CD4-positive, alpha-beta T cell treated with Interleukin-2 at 100 ng/mL for 4 hours (primary cell): Measurements from ENCODE around the gene FAM9A.
"Not testable (repeated sequence)": the region's sequence is repeated elsewhere in the genome, so short reads cannot be mapped to it uniquely, and the experiment has no call there.

ENCODE experiments used
- DNase-seq: peaks from one replicate; pipeline ENCODE4 v3.0.0-alpha.2; 2020; ENCODE audit warnings: low spot score

Gene FAM9A

GRCh38 chrX:8803326-8803725 lies 2.1 kb upstream of the FAM9A start:
- DNase-seq, result no peak

- not testable (repeated sequence) for DNase-seq
Measured at GRCh38 chrX:8800351-8800750, 832 bp downstream of the FAM9A start.

DNA sequence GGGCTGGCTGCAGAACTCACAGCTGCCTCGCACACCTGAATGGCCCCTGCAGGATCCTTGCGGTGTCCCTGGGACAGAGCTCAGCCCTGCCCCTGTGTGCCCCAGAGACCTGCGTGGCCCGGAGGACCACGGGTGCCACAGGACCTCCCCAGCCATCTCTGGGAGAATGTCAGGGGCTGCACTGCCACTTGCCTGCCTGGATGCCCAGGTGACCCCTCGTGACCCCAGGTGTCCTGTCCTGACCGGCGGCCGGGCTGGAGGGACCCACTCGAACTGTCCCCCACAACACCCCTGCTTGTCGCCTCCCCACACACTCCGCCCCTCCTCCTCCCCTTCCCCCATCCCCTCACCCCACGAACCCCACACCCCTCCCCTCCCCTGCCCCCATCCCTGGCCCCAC lies 1.9 kb downstream of the FAM9A start:
- not testable (repeated sequence) for DNase-seq

DNA sequence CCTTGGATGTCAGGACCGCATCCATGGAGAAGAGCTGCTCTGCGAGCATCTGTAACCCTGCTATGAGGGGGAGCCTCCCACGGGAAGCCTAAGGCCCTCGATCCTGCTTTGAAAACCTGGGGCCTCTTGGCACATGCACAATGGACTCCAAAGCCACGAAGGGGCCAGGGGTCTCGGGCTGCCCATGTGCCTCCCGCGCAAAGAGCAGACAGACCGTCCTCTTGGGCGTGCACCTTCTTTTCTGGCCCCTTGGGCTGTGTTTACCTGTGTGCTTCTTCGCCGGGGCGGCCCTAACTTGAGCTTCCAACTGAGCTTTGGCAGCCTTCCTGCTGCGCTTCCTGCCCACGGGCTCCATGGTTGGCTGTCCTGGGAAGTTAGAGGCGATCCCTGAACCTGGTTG lies 2.5 kb downstream of the FAM9A start:
- not testable (repeated sequence) for DNase-seq

GRCh38 chrX:8787119-8787518 lies 14.1 kb downstream of the FAM9A start:
- not testable (repeated sequence) for DNase-seq

GRCh38 chrX:8784162-8784561 lies 17.0 kb downstream of the FAM9A start:
- DNase-seq, result no peak

DNA sequence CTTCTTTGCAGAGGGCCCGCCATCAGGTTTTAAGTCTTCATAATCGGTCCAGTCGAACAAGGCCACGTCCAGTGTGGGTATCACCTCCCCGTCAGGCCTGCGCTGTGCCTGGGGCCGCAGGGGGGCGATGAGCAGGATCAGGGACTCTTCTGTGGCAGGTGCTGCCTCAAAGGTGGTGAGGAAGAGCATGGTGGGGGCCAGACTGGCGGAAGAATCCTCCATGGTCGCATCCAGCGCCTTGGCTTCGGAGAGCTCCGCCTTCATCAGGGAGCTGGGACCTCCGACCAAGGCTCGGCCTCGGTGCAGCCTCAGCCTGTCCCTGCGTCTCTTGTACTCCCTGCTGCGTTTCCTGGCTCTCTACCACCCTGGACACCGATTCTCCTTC lies 17.5 kb downstream of the FAM9A start:
- DNase-seq, result no peak

- DNase-seq, result peak; percentile 34
Measured at GRCh38 chrX:8783097-8783713, 18.0 kb downstream of the FAM9A start.

DNA sequence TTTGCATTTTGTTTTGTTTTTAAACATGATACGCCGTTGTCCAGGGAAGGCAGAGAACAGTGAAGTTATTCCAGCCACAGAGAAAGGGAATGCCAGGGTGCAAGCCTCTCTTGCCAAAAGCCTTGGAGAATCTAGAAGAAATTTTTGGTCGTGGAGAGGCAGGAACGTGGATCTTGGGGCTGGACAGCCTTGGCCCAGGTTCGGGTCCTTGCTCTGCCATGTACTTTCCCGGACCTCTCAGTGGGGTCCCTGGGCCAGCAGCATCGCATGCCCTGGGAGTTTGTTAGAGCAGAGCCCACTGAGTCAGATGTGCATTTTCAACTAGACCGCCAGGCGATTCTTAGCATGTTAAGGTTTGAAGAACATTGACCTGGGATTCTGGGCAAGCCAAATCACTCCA lies 18.6 kb downstream of the FAM9A start:
- DNase-seq, result no peak

GRCh38 chrX:8781921-8782320 lies 19.3 kb downstream of the FAM9A start:
- DNase-seq, result not testable (repeated sequence)

- no peak for DNase-seq
Measured at GRCh38 chrX:8773117-8773516, 28.1 kb downstream of the FAM9A start.

DNA sequence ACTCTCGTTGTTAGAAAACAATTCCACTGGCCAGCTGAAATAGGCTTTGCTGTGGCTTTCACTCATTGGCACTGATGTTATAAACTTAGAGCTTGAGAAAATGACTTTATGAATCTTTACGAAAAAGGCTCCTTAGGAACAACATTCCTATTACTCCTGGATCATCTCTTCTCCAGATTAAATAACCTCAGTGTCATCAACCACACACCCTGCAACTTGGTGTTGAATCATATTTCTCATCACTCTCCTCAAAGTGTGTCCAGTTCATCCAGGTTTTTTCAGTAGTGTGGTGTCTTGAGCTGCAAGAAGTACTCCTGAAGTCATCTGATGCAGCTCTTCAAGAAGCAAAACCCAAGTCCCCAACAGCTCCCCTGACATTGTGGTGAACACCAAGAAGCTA lies 41.2 kb downstream of the FAM9A start:
- no peak for DNase-seq

GRCh38 chrX:8758706-8759105 lies 42.5 kb downstream of the FAM9A start:
- not testable (repeated sequence) for DNase-seq

DNA sequence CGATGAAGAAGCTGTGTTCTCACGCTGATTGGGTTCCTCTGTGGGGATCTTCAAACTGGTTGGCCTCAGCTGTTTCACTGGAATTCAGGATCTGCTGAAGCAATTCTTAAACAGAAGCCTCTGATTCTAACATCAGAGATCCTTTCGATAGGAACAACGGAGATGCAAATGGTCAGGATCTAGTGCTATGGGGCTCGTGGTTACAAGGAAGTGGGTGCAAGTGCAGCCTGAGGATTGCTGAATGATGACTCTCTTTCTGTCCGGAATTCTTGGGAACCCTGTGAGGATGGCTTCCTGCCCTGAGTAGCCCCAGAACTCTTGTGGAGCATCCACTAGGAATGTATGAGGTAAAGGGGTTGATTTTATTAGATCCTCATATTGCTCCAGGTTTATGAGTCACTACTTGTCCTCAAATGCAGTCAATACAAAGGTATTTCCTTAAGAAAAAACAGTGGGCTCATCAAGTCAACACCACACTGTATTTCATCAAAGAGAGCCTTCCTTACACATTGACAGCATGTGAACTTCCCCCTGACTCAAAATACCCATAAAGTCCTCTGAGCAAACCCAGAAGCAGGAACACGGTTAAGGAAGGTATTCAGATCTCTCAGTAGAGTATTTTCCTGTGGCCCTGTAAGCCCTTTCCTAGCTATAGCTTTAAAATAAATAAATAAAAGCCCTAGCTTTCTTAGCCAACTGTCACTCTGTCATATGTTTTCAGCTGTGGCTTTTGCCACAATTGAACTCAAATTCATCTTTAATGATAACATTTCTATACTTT lies 43.4 kb downstream of the FAM9A start:
- DNase-seq, result not testable (repeated sequence)

DNA sequence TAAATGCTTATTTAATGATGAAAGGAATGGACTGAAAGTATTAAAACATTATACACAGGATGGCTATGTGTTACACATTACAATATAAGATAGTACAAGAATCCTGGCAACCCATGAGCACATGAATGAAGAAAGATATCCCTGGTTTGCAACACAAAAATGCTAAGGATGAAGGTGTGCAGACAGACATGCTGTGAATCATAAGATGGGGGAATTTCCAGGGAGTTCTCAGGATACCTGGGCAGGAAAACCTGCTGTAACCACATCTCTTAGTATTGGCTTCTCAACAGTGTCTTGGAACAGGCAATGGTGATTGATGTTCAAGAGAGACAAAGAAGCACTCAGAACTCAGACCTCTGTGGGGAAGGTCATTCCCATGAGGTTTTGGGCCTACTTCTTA lies 45.4 kb downstream of the FAM9A start:
- DNase-seq, result no peak

GRCh38 chrX:8755116-8755515 lies 46.1 kb downstream of the FAM9A start:
- no peak for DNase-seq

DNA sequence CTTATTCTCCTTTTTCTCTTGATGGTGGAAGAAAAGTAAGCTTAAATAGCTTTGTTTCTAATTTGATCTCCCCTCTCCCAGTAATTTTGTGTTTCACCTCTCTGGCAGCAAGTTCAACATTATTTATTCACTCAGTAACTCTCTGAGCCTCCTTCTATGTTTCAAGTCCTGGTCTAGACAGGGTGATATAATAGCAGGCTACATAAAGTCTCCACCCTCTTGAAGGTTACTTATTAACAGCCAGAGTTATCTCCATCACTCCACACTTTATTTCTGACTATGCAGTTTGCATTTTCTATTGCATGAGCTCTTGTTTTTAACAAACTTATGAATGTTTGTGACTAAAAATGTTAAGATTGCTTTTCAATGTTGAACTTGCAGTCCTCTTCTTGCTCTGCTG lies 51.5 kb downstream of the FAM9A start:
- no peak for DNase-seq

GRCh38 chrX:8748855-8749254 lies 52.3 kb downstream of the FAM9A start:
- peak; percentile 10 for DNase-seq

DNA sequence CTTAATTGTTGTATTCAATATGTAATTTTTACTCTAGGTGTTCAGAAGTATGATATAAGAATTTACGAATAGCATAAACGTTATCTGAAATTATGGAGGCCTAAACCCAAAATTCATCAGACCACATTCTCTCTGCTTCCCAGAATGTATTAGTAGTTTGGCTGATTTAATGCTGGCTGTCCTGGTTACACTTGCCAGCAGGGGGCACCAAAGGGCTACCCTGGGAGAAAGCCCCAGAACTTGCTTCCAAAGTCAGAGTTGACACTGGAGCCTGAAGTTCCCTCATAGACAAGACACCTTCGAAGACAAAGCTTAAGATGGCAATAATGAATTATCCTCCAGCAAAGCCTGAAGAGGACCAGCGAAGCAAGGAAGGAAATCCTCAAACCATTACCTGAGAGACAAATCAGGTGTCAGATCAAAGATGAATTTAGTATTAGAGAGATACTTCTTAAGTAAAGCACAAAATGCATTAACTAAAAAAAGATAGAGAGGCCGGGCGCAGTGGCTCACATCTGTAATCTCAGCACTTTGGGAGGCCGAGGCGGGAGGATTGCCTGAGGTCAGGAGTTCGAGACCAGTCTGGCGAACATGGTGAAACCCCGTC lies 58.0 kb downstream of the FAM9A start:
- DNase-seq, result peak; percentile 52

- DNase-seq, result no peak
Measured at GRCh38 chrX:8741981-8742380, 59.2 kb downstream of the FAM9A start.
